ENCODE data around the gene CHRNA7.

CHRNA7 gene

GRCh38 chr15:32112101-32112500 is 81.8 kb downstream of the CHRNA7 start:
- FAIRE-seq (no peak), DNase-seq (ENCODE audit: insufficient read length, low spot score) (no peak)
- no peak for TF ChIP-seq TAF1 (IDR thresholded peaks at IDR 0.05; ENCODE audit: low read depth, low read length)
- TF ChIP-seq POU2F2 (IDR thresholded peaks at IDR 0.05; ENCODE audit: low read depth, low read length) = no peak
- TF ChIP-seq POLR2A (IDR thresholded peaks at IDR 0.05; ENCODE audit: low read depth, low read length) = no peak
- no peak for TF ChIP-seq PAX5 (IDR thresholded peaks at IDR 0.05; ENCODE audit: insufficient read depth, low read length, severe bottlenecking)
- no peak for TF ChIP-seq POLR2AphosphoS5 (IDR thresholded peaks at IDR 0.05; ENCODE audit: low read depth, low read length)
- no peak for TF ChIP-seq SPI1 (IDR thresholded peaks at IDR 0.05; ENCODE audit: low read depth, low read length)

GRCh38 chr15:32113224-32113623 is 82.9 kb downstream of the CHRNA7 start:
- FAIRE-seq (no peak), DNase-seq (ENCODE audit: insufficient read length, low spot score) (no peak)
- TF ChIP-seq PAX5 (IDR thresholded peaks at IDR 0.05; ENCODE audit: insufficient read depth, low read length, severe bottlenecking) (no peak), SPI1 (IDR thresholded peaks at IDR 0.05; ENCODE audit: low read depth, low read length) (no peak), POLR2AphosphoS5 (IDR thresholded peaks at IDR 0.05; ENCODE audit: low read depth, low read length) (no peak), POU2F2 (IDR thresholded peaks at IDR 0.05; ENCODE audit: low read depth, low read length) (no peak), POLR2A (IDR thresholded peaks at IDR 0.05; ENCODE audit: low read depth, low read length) (no peak), TAF1 (IDR thresholded peaks at IDR 0.05; ENCODE audit: low read depth, low read length) (no peak)

- no peak for DNase-seq (ENCODE audit: insufficient read length, low spot score)
- no peak for FAIRE-seq
- TF ChIP-seq SPI1 (IDR thresholded peaks at IDR 0.05; ENCODE audit: low read depth, low read length) (no peak), POLR2AphosphoS5 (IDR thresholded peaks at IDR 0.05; ENCODE audit: low read depth, low read length) (no peak), TAF1 (IDR thresholded peaks at IDR 0.05; ENCODE audit: low read depth, low read length) (no peak), POU2F2 (IDR thresholded peaks at IDR 0.05; ENCODE audit: low read depth, low read length) (no peak), POLR2A (IDR thresholded peaks at IDR 0.05; ENCODE audit: low read depth, low read length) (no peak), PAX5 (IDR thresholded peaks at IDR 0.05; ENCODE audit: insufficient read depth, low read length, severe bottlenecking) (no peak)
These were observed 86.8 kb downstream of the CHRNA7 start for GRCh38 chr15:32117122-32117521.

- TF ChIP-seq TAF1 (IDR thresholded peaks at IDR 0.05; ENCODE audit: low read depth, low read length) = no peak
- TF ChIP-seq SPI1 (IDR thresholded peaks at IDR 0.05; ENCODE audit: low read depth, low read length) = peak; percentile 16; the same call in 1 of the 2 replicates
- DNase-seq (ENCODE audit: insufficient read length, low spot score) (no peak), FAIRE-seq (no peak)
These were observed 89.0 kb downstream of the CHRNA7 start for GRCh38 chr15:32119286-32119685.

GRCh38 chr15:32119694-32120330 is 89.5 kb downstream of the CHRNA7 start:
- TF ChIP-seq POLR2A (IDR thresholded peaks at IDR 0.05; ENCODE audit: low read depth, low read length) (no peak), SPI1 (IDR thresholded peaks at IDR 0.05; ENCODE audit: low read depth, low read length) (no peak), TAF1 (IDR thresholded peaks at IDR 0.05; ENCODE audit: low read depth, low read length) (no peak), PAX5 (IDR thresholded peaks at IDR 0.05; ENCODE audit: insufficient read depth, low read length, severe bottlenecking) (no peak), POLR2AphosphoS5 (IDR thresholded peaks at IDR 0.05; ENCODE audit: low read depth, low read length) (no peak), POU2F2 (IDR thresholded peaks at IDR 0.05; ENCODE audit: low read depth, low read length) (no peak)
- FAIRE-seq (no peak), DNase-seq (ENCODE audit: insufficient read length, low spot score) (no peak)

- no peak for DNase-seq (ENCODE audit: insufficient read length, low spot score)
- no peak for FAIRE-seq
- TF ChIP-seq TAF1 (IDR thresholded peaks at IDR 0.05; ENCODE audit: low read depth, low read length) (no peak), SPI1 (IDR thresholded peaks at IDR 0.05; ENCODE audit: low read depth, low read length) (no peak), POLR2A (IDR thresholded peaks at IDR 0.05; ENCODE audit: low read depth, low read length) (no peak), POU2F2 (IDR thresholded peaks at IDR 0.05; ENCODE audit: low read depth, low read length) (no peak), POLR2AphosphoS5 (IDR thresholded peaks at IDR 0.05; ENCODE audit: low read depth, low read length) (no peak), PAX5 (IDR thresholded peaks at IDR 0.05; ENCODE audit: insufficient read depth, low read length, severe bottlenecking) (no peak)
These were observed 90.5 kb downstream of the CHRNA7 start for GRCh38 chr15:32120577-32121383.

DNA sequence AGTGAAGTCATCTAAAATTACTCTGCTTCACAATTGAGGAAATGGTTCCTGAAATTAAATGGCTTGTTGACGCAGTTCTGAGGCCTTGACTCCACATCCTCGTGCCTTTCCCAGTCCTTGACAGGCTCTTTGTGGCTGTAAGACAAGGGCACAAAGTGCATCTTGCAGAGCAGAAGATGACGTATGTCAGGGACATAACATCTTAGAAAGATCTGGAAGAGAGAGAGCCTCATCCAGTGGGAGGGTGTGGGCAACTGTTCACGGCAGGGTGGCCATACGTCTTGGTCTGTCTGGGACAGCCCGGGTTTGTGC is 91.0 kb downstream of the CHRNA7 start:
- no peak for FAIRE-seq
- no peak for TF ChIP-seq PAX5 (IDR thresholded peaks at IDR 0.05; ENCODE audit: insufficient read depth, low read length, severe bottlenecking)
- TF ChIP-seq POLR2AphosphoS5 (IDR thresholded peaks at IDR 0.05; ENCODE audit: low read depth, low read length) = no peak
- no peak for TF ChIP-seq SPI1 (IDR thresholded peaks at IDR 0.05; ENCODE audit: low read depth, low read length)
- TF ChIP-seq POLR2A (IDR thresholded peaks at IDR 0.05; ENCODE audit: low read depth, low read length) = no peak
- TF ChIP-seq TAF1 (IDR thresholded peaks at IDR 0.05; ENCODE audit: low read depth, low read length) = no peak
- no peak for TF ChIP-seq POU2F2 (IDR thresholded peaks at IDR 0.05; ENCODE audit: low read depth, low read length)

GRCh38 chr15:32122013-32122412 is 91.7 kb downstream of the CHRNA7 start:
- TF ChIP-seq SPI1 (IDR thresholded peaks at IDR 0.05; ENCODE audit: low read depth, low read length) (no peak), POLR2AphosphoS5 (IDR thresholded peaks at IDR 0.05; ENCODE audit: low read depth, low read length) (no peak), POU2F2 (IDR thresholded peaks at IDR 0.05; ENCODE audit: low read depth, low read length) (no peak), POLR2A (IDR thresholded peaks at IDR 0.05; ENCODE audit: low read depth, low read length) (no peak), PAX5 (IDR thresholded peaks at IDR 0.05; ENCODE audit: insufficient read depth, low read length, severe bottlenecking) (no peak), TAF1 (IDR thresholded peaks at IDR 0.05; ENCODE audit: low read depth, low read length) (no peak)
- FAIRE-seq (no peak), DNase-seq (ENCODE audit: insufficient read length, low spot score) (no peak)

More for the DNA sequence above, 91.0 kb downstream of the CHRNA7 start:
- no peak for DNase-seq (ENCODE audit: insufficient read length, low spot score)

GRCh38 chr15:32123473-32123872 is 93.2 kb downstream of the CHRNA7 start:
- DNase-seq (ENCODE audit: insufficient read length, low spot score) (no peak), FAIRE-seq (no peak)
- TF ChIP-seq POLR2AphosphoS5 (IDR thresholded peaks at IDR 0.05; ENCODE audit: low read depth, low read length) (no peak), PAX5 (IDR thresholded peaks at IDR 0.05; ENCODE audit: insufficient read depth, low read length, severe bottlenecking) (no peak), POLR2A (IDR thresholded peaks at IDR 0.05; ENCODE audit: low read depth, low read length) (no peak)
